Osteocyte (in vitro differentiated cells): ENCODE measurements around the gene DLL1. TPM values are rescaled to one million over a fixed set of nuclear protein-coding genes. Genes with fewer than 3 reads are reported as not detected.

Source experiments
- DNase-seq: peaks from one replicate; pipeline ENCODE4 v3.0.0; 2021; ENCODE audit warnings: mixed read lengths; ENCODE audit not compliant: unreplicated experiment; ENCODE audit errors: extremely low spot score
- H3K27ac Mint-ChIP-seq: one replicate; pipeline ENCODE4 v1.8.0; 2021; ENCODE audit warnings: mild to moderate bottlenecking, mixed read lengths; ENCODE audit not compliant: unreplicated experiment
- H3K27me3 Mint-ChIP-seq: one replicate; pipeline ENCODE4 v1.8.0; 2021; ENCODE audit warnings: mixed read lengths; ENCODE audit not compliant: unreplicated experiment
- H3K36me3 Mint-ChIP-seq: one replicate; pipeline ENCODE4 v1.8.0; 2021; ENCODE audit warnings: mixed read lengths; ENCODE audit not compliant: unreplicated experiment
- H3K4me1 Mint-ChIP-seq: one replicate; pipeline ENCODE4 v1.8.0; 2021; ENCODE audit warnings: mixed read lengths; ENCODE audit not compliant: unreplicated experiment
- H3K4me3 Mint-ChIP-seq: one replicate; pipeline ENCODE4 v1.8.0; 2021; ENCODE audit warnings: mild to moderate bottlenecking, moderate library complexity, mixed read lengths; ENCODE audit not compliant: unreplicated experiment
- H3K9me3 Mint-ChIP-seq: one replicate; pipeline ENCODE4 v1.8.0; 2021; ENCODE audit warnings: mixed read lengths; ENCODE audit not compliant: unreplicated experiment
- CTCF ChIP-seq: fragments of 200-600 bp; sonication (generic); IDR thresholded peaks from 2 replicates; pipeline ENCODE4 v1.5.0; 2021; ENCODE audit warnings: antibody characterized with exemption, mild to moderate bottlenecking, moderate library complexity
- total RNA-seq: library from RNA; stranded (reverse); gene quantifications from 2 replicates; pipeline ENCODE4 v1.2.1, GENCODE V29; 2021

Gene DLL1
- total RNA-seq, 1 donor from 2014 or later, result 1.6 TPM

GRCh38 chr6:170249817-170250216, 41.1 kb downstream of the DLL1 start:
- Mint-ChIP-seq H3K4me3 (no peak overlapping the region), H3K27me3 (peaks cover 20% of the 10 kb centered on the region), H3K36me3 (no peaks in the 10 kb centered on the region), H3K27ac (no peak overlapping the region), H3K9me3 (no peaks in the 10 kb centered on the region), H3K4me1 (no peaks in the 10 kb centered on the region)
- no peak for TF ChIP-seq CTCF
- no peak for DNase-seq

- no peaks in the 10 kb centered on the region for H3K4me1 Mint-ChIP-seq
- no peak overlapping the region for H3K4me3 Mint-ChIP-seq
- H3K27me3 Mint-ChIP-seq, result peaks cover 25% of the 10 kb centered on the region
- no peak for DNase-seq
- H3K9me3 Mint-ChIP-seq, result no peaks in the 10 kb centered on the region
- TF ChIP-seq CTCF, result no peak
- H3K27ac Mint-ChIP-seq, result no peak overlapping the region
- H3K36me3 Mint-ChIP-seq, result no peaks in the 10 kb centered on the region
Observed at GRCh38 chr6:170248861-170249600, 41.8 kb downstream of the DLL1 start.

GRCh38 chr6:170248111-170248805, 42.6 kb downstream of the DLL1 start:
- DNase-seq, result no peak
- H3K9me3 Mint-ChIP-seq, result no peaks in the 10 kb centered on the region
- H3K27ac Mint-ChIP-seq, result no peak overlapping the region
- H3K4me1 Mint-ChIP-seq, result no peaks in the 10 kb centered on the region
- H3K4me3 Mint-ChIP-seq, result no peak overlapping the region
- no peak for TF ChIP-seq CTCF
- no peaks in the 10 kb centered on the region for H3K36me3 Mint-ChIP-seq
- peaks cover 23% of the 10 kb centered on the region for H3K27me3 Mint-ChIP-seq

- H3K4me3 Mint-ChIP-seq, result no peak overlapping the region
- no peak for DNase-seq
Observed at GRCh38 chr6:170247178-170247701, 43.6 kb downstream of the DLL1 start.

More at GRCh38 chr6:170247178-170247701, 43.6 kb downstream of the DLL1 start:
- no peak for TF ChIP-seq CTCF
- no peaks in the 10 kb centered on the region for H3K9me3 Mint-ChIP-seq
- H3K36me3 Mint-ChIP-seq, result no peaks in the 10 kb centered on the region
- peaks cover 21% of the 10 kb centered on the region for H3K27me3 Mint-ChIP-seq
- no peak overlapping the region for H3K27ac Mint-ChIP-seq
- no peaks in the 10 kb centered on the region for H3K4me1 Mint-ChIP-seq
